CD8-positive, alpha-beta memory T cell (primary cell): ENCODE data around the gene WIZ. TPM values are rescaled to one million over a fixed set of nuclear protein-coding genes. Genes with fewer than 3 reads are reported as not detected.
A peak's percentile ranks its signal among the peaks of the same experiment; 100 is the strongest.

Source experiments
- CTCF ChIA-PET: fragments of 350-600 bp; sonication (Branson Sonifier 250); formaldehyde crosslinking; loops from one replicate; lab custom pipeline; 2021; ENCODE audit warnings: antibody characterized with exemption; lab: Charles Lee
- POLR2A ChIA-PET: fragments of 350-600 bp; sonication (Branson Sonifier 250); formaldehyde crosslinking; loops from one replicate; lab custom pipeline; 2021; ENCODE audit warnings: antibody characterized with exemption; lab: Charles Lee
- DNase-seq, 5 donors: peaks; one replicate each; pipeline versions ENCODE4 v3.0.0 to v3.0.0-alpha.2; 2020 to 2022; ENCODE audit warnings: mixed read lengths in 1 of 5
- H3K27ac ChIP-seq: one replicate; pipeline ENCODE4 v1.7.0; 2013; ENCODE audit warnings: low read depth, mild to moderate bottlenecking, low read length, moderate library complexity
- H3K27me3 ChIP-seq: 2 replicates; pipeline ENCODE4 v1.7.0; 2013; ENCODE audit warnings: low read length, mild to moderate bottlenecking; ENCODE audit not compliant: insufficient read depth, poor library complexity, severe bottlenecking
- H3K36me3 ChIP-seq: 2 replicates; pipeline ENCODE4 v1.7.0; 2013; ENCODE audit warnings: mild to moderate bottlenecking, low read length, moderate library complexity; ENCODE audit not compliant: insufficient read depth
- H3K4me1 ChIP-seq: 2 replicates; pipeline ENCODE4 v1.7.0; 2013; ENCODE audit warnings: mild to moderate bottlenecking, low read length, moderate library complexity; ENCODE audit not compliant: insufficient read depth
- H3K4me3 ChIP-seq: 2 replicates; pipeline ENCODE4 v1.7.0; 2013; ENCODE audit warnings: mild to moderate bottlenecking, low read length
- H3K9me3 ChIP-seq: 2 replicates; pipeline ENCODE4 v1.7.0; 2013; ENCODE audit warnings: mild to moderate bottlenecking, low read length
- H3K27ac Mint-ChIP-seq, 8 donors: one replicate each; pipeline ENCODE4 v1.8.0; 2020 to 2021; ENCODE audit warnings: mixed read lengths in 8 of 8, mild to moderate bottlenecking in 6 of 8, inconsistent platforms in 3 of 8, moderate library complexity in 3 of 8
- H3K27me3 Mint-ChIP-seq, 2 donors: one replicate each; pipeline ENCODE4 v1.8.0; 2020 to 2021; ENCODE audit warnings: mixed read lengths in 2 of 2, mild to moderate bottlenecking in 1 of 2, moderate library complexity in 1 of 2
- H3K36me3 Mint-ChIP-seq, 3 donors: one replicate each; pipeline ENCODE4 v1.8.0; 2020 to 2021; ENCODE audit warnings: mixed read lengths in 3 of 3, inconsistent platforms in 1 of 3, mild to moderate bottlenecking in 1 of 3
- H3K4me1 Mint-ChIP-seq, 3 donors: one replicate each; pipeline ENCODE4 v1.8.0; 2020 to 2021; ENCODE audit warnings: mixed read lengths in 3 of 3, inconsistent platforms in 1 of 3, mild to moderate bottlenecking in 1 of 3
- H3K4me3 Mint-ChIP-seq, 7 donors: one replicate each; pipeline ENCODE4 v1.8.0; 2020 to 2021; ENCODE audit warnings: mixed read lengths in 7 of 7, mild to moderate bottlenecking in 6 of 7, moderate library complexity in 4 of 7, inconsistent platforms in 2 of 7
- H3K9me3 Mint-ChIP-seq, 5 donors: one replicate each; pipeline ENCODE4 v1.8.0; 2020 to 2022; ENCODE audit warnings: mixed read lengths in 5 of 5, mild to moderate bottlenecking in 3 of 5, moderate library complexity in 2 of 5, inconsistent platforms in 1 of 5
- polyA plus RNA-seq: library from polyadenylated mRNA; unstranded; fragments of 300-500 nt; fragmentation: Illumina TruSeq; gene quantifications from one replicate; pipeline ENCODE4 v1.2.3, GENCODE V29; 2021
- total RNA-seq, 2 experiments: library from RNA; stranded (reverse); gene quantifications; one replicate each; pipeline ENCODE4 v1.2.3, GENCODE V29; 2021

WIZ gene
- total and polyA plus RNA-seq, 3 experiments from 2014 or later = 1.8 to 31.2 (median 28.9) TPM

- DNase-seq = peak; percentile 66 to 86 (median 80)
- H3K4me1 ChIP-seq = peaks cover 74% of the 10 kb centered on the region
- peaks cover 0 to 44% (median 2%) of the 10 kb centered on the region in 3 donors for H3K36me3 Mint-ChIP-seq
Observed at GRCh38 chr19:15463861-15464371, 14.2 kb upstream of the WIZ start.

DNA sequence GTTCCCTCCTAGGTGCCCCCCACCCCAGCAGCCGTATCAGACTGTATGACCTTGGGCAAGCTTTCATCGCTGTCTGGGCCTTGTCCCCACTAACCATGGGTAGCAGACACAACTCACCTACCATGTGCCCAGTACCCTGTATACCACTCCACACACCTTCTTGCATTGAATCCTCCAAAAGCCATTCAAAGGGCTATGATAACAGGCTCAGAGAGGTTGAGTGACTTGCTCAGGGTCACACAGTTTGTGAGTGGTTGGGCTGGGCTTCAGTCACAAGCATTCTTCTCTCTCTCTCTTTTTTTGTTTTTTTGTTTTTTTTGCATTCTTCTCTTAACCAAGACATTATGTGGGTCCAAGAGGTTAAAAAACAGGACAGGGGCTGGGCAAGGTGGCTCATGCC lies 11.9 kb upstream of the WIZ start:
- Histone ChIP-seq H3K36me3 (peaks cover 35% of the 10 kb centered on the region), H3K9me3 (no peaks in the 10 kb centered on the region), H3K4me1 (peaks cover 53% of the 10 kb centered on the region), H3K27ac (peak overlapping the region; percentile 13), H3K4me3 (no peak overlapping the region), H3K27me3 (no peaks in the 10 kb centered on the region)
- POLR2A ChIA-PET = interaction anchor here (1.0 to 1.5 kb wide), 3 partner anchors 10 to 82 kb away, joined by 3 to 4 read pairs (median 3); partner anchors contain the start of genes AKAP8 and AKAP8L
- no peak for DNase-seq
- Mint-ChIP-seq H3K4me3 (peak overlapping the region; percentile 71 to 99 (median 97)), H3K4me1 (peaks cover 37 to 51% (median 49%) of the 10 kb centered on the region in 3 donors), H3K36me3 (peaks cover 0 to 56% (median 4%) of the 10 kb centered on the region in 3 donors), H3K27ac (peak overlapping the region; percentile 52 to 99 (median 90)), H3K9me3 (no peaks in the 10 kb centered on the region), H3K27me3 (no peaks in the 10 kb centered on the region)
- CTCF ChIA-PET = interaction anchor here (3.7 to 5.4 kb wide), 2 partner anchors 9 to 94 kb away, joined by 23 to 35 read pairs; no protein-coding TSS in a partner anchor

More at GRCh38 chr19:15463861-15464371, 14.2 kb upstream of the WIZ start:
- Histone ChIP-seq H3K9me3 (no peaks in the 10 kb centered on the region), H3K27ac (peak overlapping the region; percentile 80), H3K4me3 (peak overlapping the region; percentile 98), H3K27me3 (no peaks in the 10 kb centered on the region), H3K36me3 (peaks cover 26% of the 10 kb centered on the region)
- Mint-ChIP-seq H3K4me1 (peaks cover 55 to 74% (median 71%) of the 10 kb centered on the region in 3 donors), H3K27me3 (peaks cover 0 to under 1% of the 10 kb centered on the region in 2 donors), H3K27ac (peak overlapping the region; percentile 91 to 99 (median 97)), H3K4me3 (peak overlapping the region; percentile 92 to 99 (median 97)), H3K9me3 (no peaks in the 10 kb centered on the region)
- POLR2A ChIA-PET = interaction anchor here (0.6 to 3.1 kb wide), 11 partner anchors 9 to 92 kb away, joined by 3 to 18 read pairs (median 7); partner anchors contain the start of genes AKAP8, AKAP8L and WIZ
- CTCF ChIA-PET = interaction anchor here (0.8 to 5.4 kb wide), 6 partner anchors 12 to 92 kb away, joined by 3 to 35 read pairs (median 16); partner anchors contain the start of gene AKAP8L

DNA sequence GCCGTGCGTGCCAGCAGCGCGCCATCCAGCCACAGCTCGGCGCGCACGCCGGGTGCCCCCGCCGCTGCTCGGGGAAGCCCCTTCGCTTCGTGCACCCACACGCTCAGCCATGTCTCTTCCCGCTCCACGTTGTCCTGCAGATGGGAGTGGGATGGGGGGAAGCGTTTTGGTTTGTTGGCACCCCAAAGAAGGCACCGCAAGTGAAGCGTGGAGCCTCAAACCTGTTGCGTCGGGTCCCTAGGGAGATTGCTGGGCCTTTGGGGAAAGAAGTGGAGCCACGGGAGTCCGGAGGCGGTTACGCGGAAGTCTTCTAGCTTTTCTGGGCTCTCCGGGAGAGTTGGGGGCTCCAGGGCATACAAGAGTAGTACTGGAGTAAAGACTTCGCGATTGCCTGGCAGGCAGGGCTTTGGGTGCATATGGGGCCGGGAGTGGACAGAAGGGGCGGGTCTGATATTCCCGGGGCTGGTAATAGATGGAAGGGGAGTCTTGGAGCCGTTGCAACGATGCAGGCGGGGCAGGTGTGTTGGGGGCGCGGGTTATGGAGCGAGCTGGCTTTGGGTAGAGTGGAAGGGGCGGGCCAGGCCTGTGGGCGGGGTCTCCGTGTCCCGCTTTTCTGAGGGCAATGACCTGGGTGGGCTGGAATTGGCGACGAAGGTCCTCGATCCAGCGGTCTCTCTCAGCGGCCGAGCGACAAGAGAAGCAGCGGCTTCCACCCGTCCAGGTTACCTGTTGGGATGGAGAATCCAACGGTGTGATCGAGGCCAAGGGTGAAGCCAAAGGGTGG lies 8.1 kb upstream of the WIZ start:
- Histone ChIP-seq H3K4me1 (peaks cover 35% of the 10 kb centered on the region), H3K27ac (no peak overlapping the region), H3K9me3 (no peaks in the 10 kb centered on the region), H3K4me3 (no peak overlapping the region), H3K36me3 (peaks cover 52% of the 10 kb centered on the region), H3K27me3 (no peaks in the 10 kb centered on the region)
- CTCF ChIA-PET = interaction anchor here (1.1 to 1.2 kb wide), 2 partner anchors 8 to 38 kb away, joined by 3 read pairs; no protein-coding TSS in a partner anchor
- DNase-seq = no peak
- H3K4me3 Mint-ChIP-seq = no peak overlapping the region
- H3K9me3 Mint-ChIP-seq = no peaks in the 10 kb centered on the region
- peak overlapping the region in 3 of 8 donors; percentile 17 to 92 (median 86) for H3K27ac Mint-ChIP-seq
- H3K36me3 Mint-ChIP-seq = peaks cover 13 to 76% (median 15%) of the 10 kb centered on the region in 3 donors
- peaks cover 27 to 48% (median 39%) of the 10 kb centered on the region in 3 donors for H3K4me1 Mint-ChIP-seq
- H3K27me3 Mint-ChIP-seq = no peaks in the 10 kb centered on the region
- POLR2A ChIA-PET = no interaction called here

- Mint-ChIP-seq H3K27ac (peak overlapping the region in 2 of 8 donors; percentile 24 to 54), H3K36me3 (peaks cover 13 to 79% (median 15%) of the 10 kb centered on the region in 3 donors), H3K9me3 (no peaks in the 10 kb centered on the region), H3K4me1 (peaks cover 23 to 39% (median 31%) of the 10 kb centered on the region in 3 donors), H3K27me3 (no peaks in the 10 kb centered on the region), H3K4me3 (no peak overlapping the region)
- Histone ChIP-seq H3K4me1 (peaks cover 27% of the 10 kb centered on the region), H3K9me3 (no peaks in the 10 kb centered on the region), H3K36me3 (peaks cover 57% of the 10 kb centered on the region), H3K27ac (no peak overlapping the region), H3K4me3 (no peak overlapping the region), H3K27me3 (no peaks in the 10 kb centered on the region)
- ChIA-PET POLR2A (no interaction called here), CTCF (interaction anchor here (0.6 to 1.5 kb wide), 2 partner anchors 10 to 97 kb away, joined by 3 to 5 read pairs; no protein-coding TSS in a partner anchor)
- no peak for DNase-seq
Observed at GRCh38 chr19:15456871-15457700, 7.3 kb upstream of the WIZ start.

DNA sequence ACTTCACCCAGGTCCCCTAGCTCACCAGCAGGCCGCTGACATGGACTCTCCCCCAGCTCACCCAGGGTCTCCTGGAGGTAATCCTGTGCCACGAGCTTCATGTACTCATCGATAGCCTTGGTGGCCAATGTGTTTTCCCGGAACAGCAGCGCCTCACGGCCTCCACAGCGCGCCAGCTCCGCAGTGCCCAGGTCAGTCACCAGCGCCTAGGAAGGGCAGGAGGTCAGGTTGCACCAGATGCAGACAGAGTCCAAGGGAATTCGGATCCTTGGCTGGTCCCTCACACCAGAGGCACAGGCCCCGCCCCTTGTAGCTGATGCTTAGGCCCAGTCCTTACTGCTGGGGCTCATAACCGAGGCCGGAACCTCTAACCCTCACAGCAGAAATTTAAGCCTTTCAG lies 6.7 kb upstream of the WIZ start:
- H3K27ac Mint-ChIP-seq = peak overlapping the region in 2 of 8 donors; percentile 47 to 54
- Histone ChIP-seq H3K27me3 (no peaks in the 10 kb centered on the region), H3K4me1 (peaks cover 20% of the 10 kb centered on the region), H3K27ac (no peak overlapping the region), H3K9me3 (no peaks in the 10 kb centered on the region), H3K4me3 (no peak overlapping the region), H3K36me3 (peaks cover 58% of the 10 kb centered on the region)
- H3K4me3 Mint-ChIP-seq = no peak overlapping the region
- H3K4me1 Mint-ChIP-seq = peaks cover 17 to 35% (median 25%) of the 10 kb centered on the region in 3 donors
- peaks cover 13 to 79% (median 15%) of the 10 kb centered on the region in 3 donors for H3K36me3 Mint-ChIP-seq
- ChIA-PET POLR2A (no interaction called here), CTCF (interaction anchor here (0.6 to 1.5 kb wide), 2 partner anchors 11 to 98 kb away, joined by 3 to 5 read pairs; no protein-coding TSS in a partner anchor)
- no peaks in the 10 kb centered on the region for H3K27me3 Mint-ChIP-seq
- H3K9me3 Mint-ChIP-seq = no peaks in the 10 kb centered on the region
- no peak for DNase-seq

DNA sequence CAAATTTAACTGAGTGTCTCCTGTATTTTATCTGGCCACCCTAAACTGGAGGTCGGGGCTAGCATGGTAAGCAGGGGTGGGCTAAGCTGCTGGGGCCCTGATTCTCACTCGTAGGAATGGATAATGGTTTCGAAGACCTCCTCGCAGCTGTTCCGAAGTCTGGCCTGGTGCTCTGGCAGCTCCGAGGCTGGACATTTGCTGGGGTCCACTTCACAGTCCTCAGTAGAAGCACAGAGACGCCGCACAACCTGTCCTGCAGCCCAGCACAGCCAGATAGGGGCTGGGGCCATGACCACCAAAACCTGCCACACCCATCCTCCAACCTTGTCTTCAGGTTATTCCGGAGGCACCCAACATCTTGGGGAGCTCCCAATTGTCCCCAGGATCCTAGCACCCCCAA lies 6.2 kb upstream of the WIZ start:
- Histone ChIP-seq H3K36me3 (peaks cover 54% of the 10 kb centered on the region), H3K9me3 (no peaks in the 10 kb centered on the region), H3K4me1 (peaks cover 16% of the 10 kb centered on the region), H3K4me3 (no peak overlapping the region), H3K27me3 (no peaks in the 10 kb centered on the region), H3K27ac (no peak overlapping the region)
- H3K9me3 Mint-ChIP-seq = no peaks in the 10 kb centered on the region
- POLR2A ChIA-PET = no interaction called here
- no peak overlapping the region for H3K4me3 Mint-ChIP-seq
- no peak overlapping the region for H3K27ac Mint-ChIP-seq
- DNase-seq = no peak
- no peaks in the 10 kb centered on the region for H3K27me3 Mint-ChIP-seq
- CTCF ChIA-PET = interaction anchor here (1.5 to 2.5 kb wide), 2 partner anchors 11 to 37 kb away, joined by 5 to 9 read pairs; partner anchors contain the start of gene AKAP8L
- peaks cover 13 to 81% (median 17%) of the 10 kb centered on the region in 3 donors for H3K36me3 Mint-ChIP-seq
- peaks cover 21 to 39% (median 29%) of the 10 kb centered on the region in 3 donors for H3K4me1 Mint-ChIP-seq
